HG03571 (cell line): ENCODE data around the gene MYL7.

Experiments
- ATAC-seq: cut with Tn5 transposase; IDR thresholded peaks from one replicate; pipeline ENCODE4 v1.9.1; 2021; ENCODE audit not compliant: unreplicated experiment

MYL7 gene

DNA sequence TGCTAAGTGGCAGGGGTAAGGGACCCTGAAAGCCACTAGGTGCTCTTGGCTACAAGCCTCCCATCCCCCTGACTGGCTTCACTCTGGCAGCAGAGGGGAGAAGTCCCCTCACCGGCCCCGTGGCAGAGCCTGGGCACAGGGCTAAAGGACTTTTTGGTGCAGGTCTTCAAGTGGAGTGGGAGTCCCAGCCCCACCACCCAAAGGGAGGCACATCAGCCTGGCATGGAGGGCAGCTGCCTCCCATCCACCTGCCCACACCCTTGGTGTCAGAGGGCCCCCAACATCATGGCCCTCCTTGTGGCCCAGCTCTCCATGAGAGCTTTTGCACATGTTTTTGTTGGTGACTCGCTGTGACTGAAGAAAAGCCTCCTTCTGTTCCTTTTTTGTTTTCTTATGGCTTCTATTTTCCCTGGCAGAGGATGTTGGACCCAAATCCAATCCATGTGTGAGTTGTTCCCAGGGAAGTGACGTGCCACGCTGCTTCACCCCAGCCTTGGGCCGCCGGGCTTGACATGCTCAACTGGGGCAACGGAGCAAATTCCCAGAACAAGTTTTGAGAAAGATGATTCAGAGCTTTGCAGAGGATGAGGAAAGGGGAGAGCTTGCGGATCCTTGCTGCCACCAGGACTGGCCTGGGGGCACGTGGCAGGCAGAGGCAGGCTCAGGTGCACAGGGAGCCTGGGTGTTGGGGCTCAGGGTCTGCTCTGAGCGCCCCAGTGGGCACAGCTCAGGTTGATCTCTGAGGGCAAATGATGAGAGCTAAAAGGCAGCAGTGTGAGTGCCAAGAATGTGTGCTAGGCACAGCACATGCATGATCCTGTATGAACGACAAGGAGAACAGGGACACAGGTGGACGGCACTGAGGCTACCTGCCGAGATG is 38.9 kb downstream of the MYL7 start:
- ATAC-seq: no peak

- no peak for ATAC-seq
Observed at GRCh38 chr7:44101303-44101965, 39.7 kb downstream of the MYL7 start.

DNA sequence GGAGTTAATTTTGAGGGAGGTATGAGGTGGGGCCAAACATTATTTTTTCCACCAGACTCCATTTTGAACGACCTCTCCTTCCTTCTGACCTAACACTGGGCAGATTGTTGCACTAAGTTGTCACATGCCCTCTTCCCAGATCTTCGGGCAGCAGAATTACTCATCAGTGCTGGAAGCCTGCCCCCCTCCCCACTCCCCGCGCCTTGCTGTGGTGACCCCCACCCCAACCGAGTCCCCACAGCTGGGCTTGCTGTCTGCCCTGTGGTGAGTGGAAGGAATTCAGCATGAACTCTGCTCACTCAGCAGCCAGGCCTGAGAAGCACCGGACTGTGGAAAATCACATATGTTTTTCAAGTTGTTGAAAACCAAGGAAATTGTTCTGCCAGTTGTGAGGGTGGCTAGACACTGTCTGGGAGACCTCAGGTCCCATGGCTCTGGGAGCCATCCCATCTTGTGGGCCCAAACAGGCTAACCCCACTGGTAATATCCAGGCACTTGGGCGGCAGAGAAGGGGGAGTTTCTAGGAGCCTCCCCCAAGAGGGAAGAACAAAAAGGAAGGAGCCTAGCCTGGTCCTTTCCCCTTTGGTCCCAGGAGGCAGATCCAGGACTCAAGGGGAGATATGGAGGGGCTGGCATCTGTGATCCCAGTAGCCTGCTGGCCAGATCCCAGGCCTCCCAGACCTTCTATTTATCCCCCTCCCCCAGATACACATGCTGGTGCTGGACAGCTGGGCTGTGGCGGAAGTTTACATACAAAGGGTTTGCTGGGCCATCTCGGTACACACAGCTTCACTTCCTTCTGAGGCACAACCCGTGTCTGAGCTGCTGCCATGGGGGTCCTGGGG is 40.5 kb downstream of the MYL7 start:
- no peak for ATAC-seq

- ATAC-seq: no peak
Observed at GRCh38 chr7:44099669-44100068, 41.5 kb downstream of the MYL7 start.

- no peak for ATAC-seq
Observed at GRCh38 chr7:44098092-44099068, 42.8 kb downstream of the MYL7 start.

DNA sequence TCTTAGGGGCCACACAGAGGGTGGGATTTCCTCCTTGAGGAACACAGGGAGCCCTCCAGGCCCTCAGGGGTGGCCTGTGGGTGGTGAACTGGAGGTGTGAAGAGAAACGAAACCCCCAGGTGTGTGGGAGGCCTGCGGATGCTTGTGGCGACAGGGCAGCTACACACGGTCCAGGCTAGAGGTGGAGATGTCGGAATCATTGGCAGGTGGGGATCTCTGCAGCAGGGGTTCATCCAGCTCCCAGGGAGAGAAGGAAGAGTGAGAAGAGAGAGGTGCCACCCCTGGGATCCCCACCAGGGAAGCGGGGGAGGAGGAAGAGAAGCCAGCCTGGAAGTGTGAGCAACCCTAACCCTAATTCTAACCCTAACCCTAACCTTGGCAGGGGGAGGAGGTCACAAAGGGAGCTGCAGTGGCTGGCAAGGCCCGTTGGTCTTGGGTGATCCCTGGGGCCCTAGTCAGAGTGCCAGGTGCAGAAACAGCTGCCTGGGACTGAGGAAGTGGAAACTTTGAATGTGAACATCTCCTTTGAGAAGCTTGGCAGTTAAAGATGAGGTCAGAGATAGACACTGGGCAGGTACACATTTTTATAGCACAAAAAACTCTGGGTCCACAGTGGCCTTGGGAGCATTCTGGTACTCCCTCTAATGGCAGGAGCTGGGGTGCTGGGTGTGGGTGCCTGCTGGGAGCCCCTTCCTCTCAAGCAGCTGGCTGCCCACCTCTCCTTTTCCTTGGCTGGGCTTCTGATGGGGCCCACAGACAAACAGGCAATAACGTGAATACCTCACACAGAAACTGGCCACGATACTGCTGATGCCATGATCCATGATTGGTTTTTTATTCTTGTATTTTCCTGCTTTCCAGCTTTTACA is 43.8 kb downstream of the MYL7 start:
- no peak for ATAC-seq

- no peak for ATAC-seq
Observed at GRCh38 chr7:44096326-44096881, 44.7 kb downstream of the MYL7 start.

- no peak for ATAC-seq
Observed at GRCh38 chr7:44095781-44096180, 45.4 kb downstream of the MYL7 start.

DNA sequence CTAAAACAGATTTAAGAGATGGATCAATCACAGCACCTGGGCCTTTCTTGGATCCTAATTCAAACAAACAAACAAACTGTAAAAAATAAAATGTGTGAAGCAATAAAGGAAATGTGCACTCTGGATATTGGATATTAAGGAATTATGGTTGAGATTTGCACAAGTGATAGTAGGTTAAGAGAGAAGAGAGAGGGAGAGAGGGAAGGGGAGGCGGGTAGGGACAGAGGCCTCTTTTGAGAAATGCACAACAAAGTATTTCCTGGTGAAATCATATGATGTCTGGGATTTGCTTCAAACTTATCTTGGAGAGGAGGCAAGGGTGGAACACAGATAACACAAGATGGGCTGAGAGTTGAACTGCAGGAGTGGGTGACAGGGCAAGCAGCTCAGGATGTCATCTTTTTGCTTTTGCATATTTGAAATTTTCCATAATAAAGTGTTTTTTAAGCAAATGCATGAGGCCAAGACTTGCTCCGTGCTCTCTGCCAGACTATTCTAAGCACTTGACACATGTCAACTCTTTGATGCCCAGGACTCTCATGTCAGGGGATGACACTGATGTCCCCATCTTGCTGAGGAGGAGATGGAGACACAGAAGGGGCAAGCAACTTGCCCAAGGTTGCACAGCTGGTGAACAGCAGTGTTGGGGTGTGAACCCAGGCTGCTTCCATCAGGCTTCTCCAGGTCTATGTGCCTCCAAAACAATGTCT is 46.1 kb downstream of the MYL7 start:
- ATAC-seq: no peak

GRCh38 chr7:44094365-44094764 is 46.8 kb downstream of the MYL7 start:
- no peak for ATAC-seq

DNA sequence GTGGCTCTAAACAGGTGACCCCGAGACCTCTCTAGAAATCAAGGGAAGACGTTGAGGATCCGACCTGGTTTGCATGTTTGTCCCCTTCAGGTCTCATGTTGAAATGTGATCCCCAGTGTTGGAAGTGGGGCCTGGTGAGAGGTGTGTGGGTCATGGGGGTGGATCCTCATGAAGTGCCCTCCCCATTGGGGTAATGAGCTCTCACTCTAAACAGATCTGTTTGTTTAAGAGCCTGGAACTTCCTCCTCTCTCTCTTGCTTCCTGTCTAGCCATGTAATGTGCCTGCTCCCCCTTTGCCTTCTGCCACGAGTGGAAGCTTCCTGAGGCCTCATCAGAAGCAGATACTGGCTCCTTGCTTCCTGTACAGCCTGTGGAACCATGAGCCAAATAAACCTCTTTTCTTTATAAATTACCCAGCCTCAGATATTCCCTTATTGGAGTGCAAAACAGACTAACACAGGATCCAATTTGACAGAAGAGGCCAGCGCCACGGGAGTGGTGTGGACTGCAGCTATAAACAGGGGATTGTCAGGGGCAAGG is 48.0 kb downstream of the MYL7 start:
- no peak for ATAC-seq
